Mammary microvascular endothelial cell (primary cell): ENCODE data around the gene CITED2. TPM values are rescaled to one million over a fixed set of nuclear protein-coding genes. Genes with fewer than 3 reads are reported as not detected.

Experiments
- total RNA-seq: library from RNA; depleted of rRNA; stranded (reverse); fragments of >200 nt; gene quantifications from 2 replicates; pipeline ENCODE4 v1.2.3, GENCODE V29; 2015

CITED2 gene
- 108 and 142 TPM in 2 replicates for total RNA-seq

DNA sequence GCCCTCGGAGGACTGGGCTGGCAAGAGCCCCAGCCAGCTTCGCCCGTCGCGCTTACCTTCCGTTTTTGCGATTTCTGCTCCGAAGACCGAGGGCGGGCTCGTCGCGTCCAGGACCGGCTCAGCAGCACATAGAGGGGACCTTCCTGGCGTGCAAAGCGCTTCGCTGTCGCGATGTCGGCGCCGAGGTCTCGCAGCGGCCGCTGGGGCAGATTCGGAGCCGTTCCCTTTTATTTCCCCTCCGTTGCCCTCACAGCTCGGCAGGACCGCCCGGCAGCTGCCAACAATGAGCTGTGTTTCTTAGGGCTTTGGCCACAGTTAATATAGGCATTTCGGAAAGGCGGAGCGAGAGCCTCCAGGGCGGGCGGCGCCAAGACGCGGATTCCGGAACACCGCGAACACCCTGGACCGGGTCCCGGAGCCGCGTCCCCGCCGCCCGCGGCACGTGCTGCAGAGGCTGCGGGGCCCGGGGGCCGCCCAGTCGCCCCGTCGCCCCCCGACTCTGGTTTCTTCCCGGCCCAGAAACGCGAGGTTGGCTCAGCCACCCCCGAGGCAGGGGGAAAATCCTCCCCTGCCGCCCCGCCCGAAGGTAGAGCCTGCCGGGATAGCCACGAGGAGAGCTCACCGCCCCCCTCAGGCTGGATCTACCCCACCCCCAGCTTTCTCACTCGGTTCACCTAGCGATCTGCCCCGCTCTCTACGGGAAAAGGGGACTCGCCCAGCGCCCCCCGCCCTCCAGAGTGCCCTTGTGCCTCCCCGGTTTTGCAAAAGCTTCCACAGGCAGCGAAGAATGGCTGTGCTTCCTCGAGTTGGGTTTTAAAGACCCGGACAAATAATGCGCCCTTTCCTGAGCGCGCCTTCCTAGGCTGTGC lies at the start of gene CITED2:
Gene CITED2 (minus strand): TSS at position 292 of the 869 bp plus-strand sequence. CDS start 704 bp downstream, outside the sequence.

Other genes starting within 250 kb of the CITED2 start
- 14.8 and 17.2 TPM in 2 replicates for gene HECA, start 239.6 kb downstream of the CITED2 start, total RNA-seq
- gene TXLNB, start 82.7 kb downstream of the CITED2 start, total RNA-seq = 0.53 and 0.64 TPM in 2 replicates